HEK293T (cell line): Measurements from ENCODE around the gene SCN7A.
"Not testable (repeated sequence)": the region's sequence is repeated elsewhere in the genome, so short reads cannot be mapped to it uniquely, and the experiment has no call there.

Source experiments
- CTCF ChIA-PET: fragments of 350-600 bp; formaldehyde crosslinking; extraction: SDS; loops from one replicate; lab custom pipeline; 2021; ENCODE audit warnings: antibody characterized with exemption, inconsistent platforms; lab: Yijun Ruan, JAX
- POLR2A ChIA-PET: fragments of 350-600 bp; formaldehyde crosslinking; extraction: SDS; loops from one replicate; lab custom pipeline; 2020; ENCODE audit warnings: antibody characterized with exemption, inconsistent platforms; lab: Yijun Ruan, JAX
- DNase-seq: peaks from one replicate; pipeline ENCODE4 v3.0.0; 2012; ENCODE audit warnings: mixed read lengths; ENCODE audit errors: extremely low spot score
- BHLHE40 ChIP-seq: fragments of 450-650 bp; IDR thresholded peaks from 2 replicates; pipeline ENCODE4 v1.6.1; 2016; ENCODE audit warnings: mild to moderate bottlenecking, moderate library complexity, borderline replicate concordance
- CTBP1 ChIP-seq: fragments of 450-650 bp; IDR thresholded peaks from 2 replicates; pipeline ENCODE4 v1.6.1; 2016; ENCODE audit warnings: borderline replicate concordance
- ELF4 ChIP-seq: fragments of 450-650 bp; IDR thresholded peaks from 2 replicates; pipeline ENCODE4 v1.6.1; 2017; ENCODE audit warnings: antibody characterized with exemption
- FOXA1 ChIP-seq: fragments of 450-650 bp; IDR thresholded peaks from 2 replicates; pipeline ENCODE4 v1.6.1; 2016; ENCODE audit warnings: mild to moderate bottlenecking
- FOXK2 ChIP-seq: fragments of 450-650 bp; IDR thresholded peaks from 2 replicates; pipeline ENCODE4 v1.6.1; 2016; ENCODE audit warnings: mild to moderate bottlenecking
- FOXM1 ChIP-seq: fragments of 450-650 bp; IDR thresholded peaks from 2 replicates; pipeline ENCODE4 v1.6.1; 2017; ENCODE audit warnings: mild to moderate bottlenecking, borderline replicate concordance
- HDGF ChIP-seq: fragments of 450-650 bp; IDR thresholded peaks from 2 replicates; pipeline ENCODE4 v1.6.1; 2017; ENCODE audit warnings: antibody characterized with exemption, borderline replicate concordance
- L3MBTL2 ChIP-seq: fragments of 450-650 bp; conservative IDR thresholded peaks from 2 replicates; pipeline ENCODE4 v1.6.1; 2016; ENCODE audit warnings: mild to moderate bottlenecking
- NFRKB ChIP-seq: fragments of 450-650 bp; IDR thresholded peaks from 2 replicates; pipeline ENCODE4 v1.6.1; 2016; ENCODE audit warnings: mild to moderate bottlenecking, moderate library complexity
- PKNOX1 ChIP-seq: fragments of 450-650 bp; IDR thresholded peaks from 2 replicates; pipeline ENCODE4 v1.6.1; 2016
- SP1 ChIP-seq: fragments of 450-650 bp; IDR thresholded peaks from 2 replicates; pipeline ENCODE4 v1.6.1; 2017
- SUZ12 ChIP-seq: fragments of 450-650 bp; IDR thresholded peaks from 2 replicates; pipeline ENCODE4 v1.6.1; 2016; ENCODE audit warnings: mild to moderate bottlenecking
- TARDBP ChIP-seq: fragments of 450-650 bp; IDR thresholded peaks from 2 replicates; pipeline ENCODE4 v1.6.1; 2016
- ZNF384 ChIP-seq: fragments of 450-650 bp; IDR thresholded peaks from 2 replicates; pipeline ENCODE4 v1.6.1; 2016

SCN7A gene

GRCh38 chr2:166411473-166412230 is 82.4 kb downstream of the SCN7A start:
- ChIA-PET CTCF (no interaction called here), POLR2A (no interaction called here)
- TF ChIP-seq ZNF384 (no peak), SP1 (no peak), HDGF (no peak), FOXK2 (no peak), TARDBP (no peak), FOXM1 (no peak)
- no peak for DNase-seq

GRCh38 chr2:166410828-166411472 is 83.1 kb downstream of the SCN7A start:
- ChIA-PET CTCF (no interaction called here), POLR2A (no interaction called here)
- no peak for DNase-seq
- 0 out of 2 replicates have a peak, but pooled peaks have one; percentile 44 for TF ChIP-seq PKNOX1
- TF ChIP-seq FOXK2: no peak

- DNase-seq, POLR2A ChIA-PET, CTCF ChIA-PET: not testable (repeated sequence)
Observed at GRCh38 chr2:166407746-166408145, 86.3 kb downstream of the SCN7A start.

- DNase-seq: no peak
- ChIA-PET POLR2A (interaction anchor here (1.3 kb wide), 1 partner anchor 24 kb away, joined by 3 read pairs; no protein-coding TSS in a partner anchor), CTCF (no interaction called here)
- TF ChIP-seq FOXA1 (no peak), ELF4 (no peak), SUZ12 (no peak), PKNOX1 (no peak), SP1 (no peak), FOXM1 (no peak), FOXK2 (no peak), BHLHE40 (no peak), CTBP1 (no peak), HDGF (no peak), NFRKB (no peak)
Observed at GRCh38 chr2:166406374-166406773, 87.7 kb downstream of the SCN7A start.

GRCh38 chr2:166405569-166405926 is 88.5 kb downstream of the SCN7A start:
- CTCF ChIA-PET: no interaction called here
- POLR2A ChIA-PET: interaction anchor here (1.3 kb wide), 1 partner anchor 23 kb away, joined by 3 read pairs; no protein-coding TSS in a partner anchor
- DNase-seq: no peak
- peak; percentile 84 for TF ChIP-seq PKNOX1
- TF ChIP-seq TARDBP: no peak

- DNase-seq: peak; percentile 16
- no peak for TF ChIP-seq FOXM1
- TF ChIP-seq ELF4: no peak
- peak; percentile 40; the same call in 1 of the 2 replicates for TF ChIP-seq CTBP1
- no peak for TF ChIP-seq FOXK2
- TF ChIP-seq SUZ12: no peak
- 0 out of 2 replicates have a peak, but pooled peaks have one; percentile 20 for TF ChIP-seq PKNOX1
- 0 out of 2 replicates have a peak, but pooled peaks have one; percentile 14 for TF ChIP-seq ZNF384
- CTCF ChIA-PET: no interaction called here
- POLR2A ChIA-PET: interaction anchor here (1.3 kb wide), 1 partner anchor 23 kb away, joined by 3 read pairs; no protein-coding TSS in a partner anchor
Observed at GRCh38 chr2:166404831-166405568, 89.0 kb downstream of the SCN7A start.

GRCh38 chr2:166394245-166394644 is 99.8 kb downstream of the SCN7A start:
- CTCF ChIA-PET: no interaction called here
- TF ChIP-seq FOXM1 (no peak), FOXK2 (no peak), L3MBTL2 (no peak), SP1 (no peak), TARDBP (no peak), PKNOX1 (no peak), SUZ12 (no peak), NFRKB (no peak)

More at GRCh38 chr2:166394245-166394644, 99.8 kb downstream of the SCN7A start:
- no peak for DNase-seq
- POLR2A ChIA-PET: no interaction called here
